A204.1 (cell line): ENCODE data around the gene POLE.

Experiments
- FAIRE-seq: peaks from 2 replicates; lab custom pipeline; 2012; peaks lifted over from hg19 to GRCh38; lab: Jason Lieb, UNC

Gene POLE

DNA sequence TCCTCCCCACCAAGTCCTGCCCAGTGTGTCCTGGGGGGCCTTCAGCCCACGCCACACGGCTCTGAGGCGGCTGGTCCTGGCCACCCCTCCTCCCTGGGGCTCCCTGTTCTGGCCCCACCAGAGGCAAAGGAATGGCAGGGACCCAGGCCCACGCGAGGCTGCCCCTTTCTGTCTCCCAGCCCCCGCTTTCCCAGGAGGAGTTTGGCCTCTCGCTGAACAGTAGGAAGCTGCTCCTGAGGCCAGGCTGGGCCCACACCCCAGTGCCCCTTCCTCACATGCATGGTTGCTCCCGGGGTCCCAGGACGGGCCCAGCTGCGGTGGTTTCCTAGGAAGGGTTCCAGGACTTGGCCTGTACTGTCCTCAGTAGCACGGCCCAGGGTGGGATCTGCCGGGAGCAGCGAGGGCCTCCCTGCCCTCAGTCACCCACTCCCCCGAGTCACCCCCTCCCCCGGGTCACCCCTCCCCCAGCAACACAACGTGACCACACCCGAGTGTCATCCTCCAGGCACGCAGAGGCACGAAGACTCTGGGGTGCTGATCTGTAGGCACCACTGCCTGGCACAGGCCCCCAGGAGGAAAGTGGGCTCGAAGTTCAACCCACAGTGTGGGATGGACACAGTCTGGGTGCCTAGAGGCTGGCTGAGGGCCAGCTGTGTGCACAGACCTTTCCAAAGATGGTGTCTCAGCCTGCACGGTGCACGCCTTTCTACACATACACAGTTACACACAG is 109.8 kb downstream of the POLE start:
- no peak for FAIRE-seq

DNA sequence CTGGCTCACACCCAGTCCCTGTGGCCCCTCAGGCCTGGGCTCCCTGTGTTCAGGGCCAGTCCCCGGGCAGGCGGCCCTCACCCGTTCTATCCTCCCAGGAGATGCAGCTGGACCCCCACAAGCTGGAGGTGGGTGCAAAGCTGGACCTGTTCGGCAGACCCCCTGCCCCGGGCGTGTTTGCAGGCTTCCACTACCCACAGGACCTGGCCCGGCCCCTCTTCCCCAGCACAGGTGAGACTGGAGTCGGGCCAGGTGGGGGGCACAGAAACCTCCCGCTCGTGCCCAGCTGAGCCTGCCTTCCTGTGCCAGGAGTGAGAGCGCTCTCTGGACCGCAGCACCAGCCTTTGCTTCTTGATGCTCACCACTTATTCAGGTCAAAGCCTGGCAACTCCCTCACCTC is 110.4 kb downstream of the POLE start:
- no peak for FAIRE-seq

DNA sequence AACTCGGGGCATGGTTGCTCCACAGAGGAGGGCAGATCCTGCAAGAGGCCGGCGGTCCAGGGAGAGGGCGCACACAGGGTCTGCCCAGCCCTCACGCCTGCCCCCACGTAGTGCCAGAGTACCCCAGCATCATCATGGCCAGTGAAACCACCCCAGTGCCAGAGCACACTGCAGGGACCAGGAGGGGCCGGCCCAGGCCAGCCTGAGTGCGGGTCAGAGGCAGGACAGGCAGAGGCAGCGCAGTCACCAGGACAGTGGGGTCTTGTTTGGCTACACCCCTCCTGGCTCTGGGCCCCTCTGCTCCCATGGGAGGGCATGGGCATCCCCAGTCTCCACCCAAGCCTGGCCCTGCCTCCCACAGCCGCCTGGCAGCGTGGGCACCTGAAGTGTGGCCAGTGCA is 111.5 kb downstream of the POLE start:
- no peak for FAIRE-seq

DNA sequence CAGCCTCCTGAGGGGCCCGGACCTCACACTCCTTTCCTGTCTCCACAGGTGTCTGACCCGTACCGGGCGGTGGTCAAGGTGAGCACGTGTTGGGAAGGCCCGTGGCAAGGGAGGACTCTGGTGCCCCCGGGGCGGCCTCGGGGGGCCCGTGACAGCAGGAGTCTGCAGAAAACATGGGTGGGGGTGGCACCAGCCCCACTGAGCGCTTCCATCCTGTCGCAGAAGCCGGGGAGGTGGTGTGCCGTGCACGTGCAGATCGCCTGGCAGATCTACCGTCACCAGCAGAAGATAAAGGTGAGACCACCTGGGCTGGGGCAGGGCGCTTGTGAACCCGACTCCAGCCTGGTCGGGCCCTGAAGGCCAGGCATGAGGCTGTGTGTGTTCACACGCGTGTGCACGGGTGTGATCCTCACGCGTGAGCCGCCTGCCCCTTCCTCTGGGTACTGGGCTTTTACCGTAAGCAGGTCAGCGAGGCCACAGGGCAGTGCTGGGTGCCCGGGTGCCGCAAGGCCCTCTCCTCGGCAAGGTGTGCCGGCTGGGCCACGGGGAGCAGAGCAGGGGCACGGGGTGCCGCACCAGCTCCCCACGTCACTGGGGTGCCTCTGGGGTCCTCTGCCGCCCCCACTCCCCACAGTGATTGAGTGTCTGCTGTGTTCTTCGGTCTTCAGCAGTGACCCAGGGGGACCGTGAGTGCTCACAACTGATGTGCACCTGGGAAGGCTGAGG is 112.7 kb downstream of the POLE start:
- FAIRE-seq: no peak
